ENCODE results near the gene CD46.

Gene CD46

DNA sequence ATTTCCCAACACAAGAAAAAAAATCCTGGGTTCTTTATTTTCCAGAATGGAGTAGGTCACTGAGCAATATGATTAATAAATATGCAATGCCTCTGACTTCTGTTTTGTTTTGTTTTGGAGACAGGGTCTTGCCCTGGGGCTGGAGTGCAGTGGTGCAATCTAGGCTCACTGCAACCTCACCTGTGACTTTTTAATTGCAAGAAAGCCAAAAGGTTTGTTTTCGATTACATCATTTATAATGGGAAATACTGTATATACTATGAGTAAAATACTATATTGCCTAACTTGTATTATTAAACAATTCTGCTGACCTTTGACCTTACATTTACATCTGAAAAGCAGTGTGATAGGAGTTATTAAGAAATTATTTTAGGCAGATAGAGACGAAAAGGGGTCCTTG is 11.6 kb upstream of the CD46 start:
- TF ChIP-seq, protein P1, sequence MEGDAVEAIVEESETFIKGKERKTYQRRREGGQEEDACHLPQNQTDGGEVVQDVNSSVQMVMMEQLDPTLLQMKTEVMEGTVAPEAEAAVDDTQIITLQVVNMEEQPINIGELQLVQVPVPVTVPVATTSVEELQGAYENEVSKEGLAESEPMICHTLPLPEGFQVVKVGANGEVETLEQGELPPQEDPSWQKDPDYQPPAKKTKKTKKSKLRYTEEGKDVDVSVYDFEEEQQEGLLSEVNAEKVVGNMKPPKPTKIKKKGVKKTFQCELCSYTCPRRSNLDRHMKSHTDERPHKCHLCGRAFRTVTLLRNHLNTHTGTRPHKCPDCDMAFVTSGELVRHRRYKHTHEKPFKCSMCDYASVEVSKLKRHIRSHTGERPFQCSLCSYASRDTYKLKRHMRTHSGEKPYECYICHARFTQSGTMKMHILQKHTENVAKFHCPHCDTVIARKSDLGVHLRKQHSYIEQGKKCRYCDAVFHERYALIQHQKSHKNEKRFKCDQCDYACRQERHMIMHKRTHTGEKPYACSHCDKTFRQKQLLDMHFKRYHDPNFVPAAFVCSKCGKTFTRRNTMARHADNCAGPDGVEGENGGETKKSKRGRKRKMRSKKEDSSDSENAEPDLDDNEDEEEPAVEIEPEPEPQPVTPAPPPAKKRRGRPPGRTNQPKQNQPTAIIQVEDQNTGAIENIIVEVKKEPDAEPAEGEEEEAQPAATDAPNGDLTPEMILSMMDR (IDR thresholded peaks at IDR 0.05; ENCODE audit: extremely low read depth, missing control alignments) = no peak
- no peak for DNase-seq (ENCODE audit: low spot score)

DNA sequence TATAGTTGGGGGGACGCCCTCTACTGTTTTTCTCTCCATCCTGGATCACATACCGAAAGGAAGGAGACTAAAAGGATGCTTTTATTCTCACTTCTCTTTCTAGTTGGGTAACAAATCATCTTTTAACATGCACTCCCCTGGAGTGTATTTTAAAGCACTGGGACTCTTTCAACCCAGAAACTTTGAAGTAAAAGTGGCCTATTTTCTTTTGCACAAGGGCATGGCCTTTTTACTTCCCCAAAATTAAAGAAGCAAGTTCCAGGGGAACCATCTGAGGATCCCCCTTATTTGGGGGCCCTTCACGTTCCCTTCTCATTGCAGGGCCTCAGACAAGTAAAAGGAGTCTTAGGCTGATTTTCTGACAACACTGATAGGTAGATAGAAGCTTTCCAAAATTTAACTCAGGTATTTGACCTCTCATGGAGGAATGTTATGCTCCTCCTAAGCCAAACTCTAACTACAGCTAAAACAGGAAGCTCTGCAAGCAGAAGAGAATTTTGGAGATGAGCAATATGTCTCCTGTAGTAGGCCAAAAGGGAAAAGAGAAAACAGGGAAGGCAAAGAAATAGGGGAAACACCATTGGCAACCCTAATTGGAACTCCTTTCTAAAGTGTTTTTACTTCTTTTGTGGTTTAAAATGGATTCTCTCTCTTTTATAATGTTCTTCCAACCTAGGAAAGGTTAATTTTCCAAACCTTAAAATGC is 8.9 kb upstream of the CD46 start:
- no peak for DNase-seq (ENCODE audit: low spot score)
- TF ChIP-seq, protein P1 (IDR thresholded peaks at IDR 0.05; ENCODE audit: extremely low read depth, missing control alignments) = no peak

DNA sequence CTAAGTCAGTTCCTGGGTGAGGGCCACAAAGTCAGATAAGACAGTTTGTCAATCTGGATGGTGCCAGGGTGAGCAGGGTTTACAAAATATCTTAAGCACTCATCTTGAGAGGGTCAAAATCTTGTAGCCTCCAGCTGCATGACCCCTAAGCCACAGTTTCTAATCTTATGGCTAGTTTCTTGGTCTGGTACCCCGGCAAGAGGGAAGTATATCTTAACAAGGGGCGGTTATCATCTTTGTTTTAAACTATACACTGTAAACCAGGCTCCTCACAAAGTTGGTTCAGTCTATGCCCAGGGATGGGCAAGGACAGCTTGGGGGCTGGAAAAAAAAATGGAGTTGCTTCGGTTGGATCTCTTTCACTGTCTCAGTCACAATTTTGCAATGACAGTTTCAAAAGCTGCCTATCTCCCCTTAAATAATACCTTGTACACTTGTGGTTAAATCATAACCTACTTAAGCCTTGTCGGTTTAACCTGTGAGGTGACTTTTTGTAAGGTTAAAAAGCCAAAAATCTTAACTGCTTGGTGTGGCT is 7.8 kb upstream of the CD46 start:
- no peak for DNase-seq (ENCODE audit: low spot score)
- TF ChIP-seq, protein P1 (IDR thresholded peaks at IDR 0.05; ENCODE audit: extremely low read depth, missing control alignments) = no peak

DNA sequence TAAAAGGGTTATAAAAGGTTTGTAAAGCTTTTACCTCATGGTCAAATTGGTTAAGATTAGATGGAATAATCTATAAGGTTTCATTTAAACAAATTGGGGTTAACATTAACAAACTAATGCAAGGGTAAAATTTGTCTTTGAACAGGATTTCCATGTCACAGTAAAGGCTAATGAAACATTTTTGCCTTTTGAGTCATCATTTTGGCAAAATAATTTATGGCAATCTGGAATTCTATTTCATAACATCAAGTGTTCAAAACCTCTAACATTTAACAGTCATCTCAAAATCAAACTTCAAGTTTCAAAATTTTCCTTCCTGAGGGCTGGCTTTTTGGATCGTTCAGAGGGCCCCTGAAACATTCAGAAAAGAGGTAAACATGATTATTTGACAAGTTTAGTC is 6.6 kb upstream of the CD46 start:
- TF ChIP-seq, protein P1 (IDR thresholded peaks at IDR 0.05; ENCODE audit: extremely low read depth, missing control alignments) = no peak

DNA sequence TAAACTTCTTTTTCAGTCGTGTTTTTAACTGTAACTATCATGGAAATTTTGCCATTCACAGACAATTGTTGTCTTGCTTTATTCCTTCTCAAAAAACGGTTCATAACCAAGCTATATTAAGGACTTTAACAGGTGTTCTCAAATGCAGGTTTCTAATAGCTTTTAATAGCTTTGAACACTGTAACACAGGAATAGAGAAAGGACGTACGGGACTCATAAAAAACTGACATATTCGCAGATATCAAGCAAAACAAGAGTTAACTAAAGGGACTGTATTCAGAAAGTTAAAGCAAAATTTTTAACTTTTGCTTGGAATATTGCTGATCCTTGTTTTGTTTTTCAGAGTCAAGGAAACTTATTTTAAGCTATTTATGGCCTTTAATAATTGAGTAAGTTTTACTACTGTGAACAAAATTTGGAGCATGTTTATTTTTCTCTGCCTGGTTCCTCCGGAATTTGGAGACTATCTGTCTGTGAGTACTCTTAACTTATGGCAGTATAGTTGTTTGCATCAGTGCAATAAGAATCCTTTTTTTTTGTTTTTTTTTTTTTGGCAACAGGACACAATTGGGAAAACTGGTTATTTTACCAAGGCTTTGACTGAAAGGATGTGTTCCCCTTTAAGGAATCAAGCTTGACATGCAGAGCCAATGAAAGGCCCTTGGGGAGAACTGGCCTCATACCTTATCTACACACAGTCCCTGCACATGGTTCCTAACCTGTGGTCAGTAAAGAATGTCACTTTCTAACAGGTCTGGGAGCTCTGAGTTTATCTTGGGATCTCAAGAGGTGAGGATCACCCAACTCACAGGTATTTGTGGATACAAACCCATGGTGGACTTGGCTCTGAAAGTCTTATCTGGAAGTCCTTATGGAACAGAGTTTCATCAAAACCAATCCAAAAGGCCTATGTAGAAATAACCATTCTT is 5.8 kb upstream of the CD46 start:
- no peak for DNase-seq (ENCODE audit: low spot score)
- TF ChIP-seq, protein P1 (IDR thresholded peaks at IDR 0.05; ENCODE audit: extremely low read depth, missing control alignments) = no peak

More for the DNA sequence above, 6.6 kb upstream of the CD46 start:
- no peak for DNase-seq (ENCODE audit: low spot score)

DNA sequence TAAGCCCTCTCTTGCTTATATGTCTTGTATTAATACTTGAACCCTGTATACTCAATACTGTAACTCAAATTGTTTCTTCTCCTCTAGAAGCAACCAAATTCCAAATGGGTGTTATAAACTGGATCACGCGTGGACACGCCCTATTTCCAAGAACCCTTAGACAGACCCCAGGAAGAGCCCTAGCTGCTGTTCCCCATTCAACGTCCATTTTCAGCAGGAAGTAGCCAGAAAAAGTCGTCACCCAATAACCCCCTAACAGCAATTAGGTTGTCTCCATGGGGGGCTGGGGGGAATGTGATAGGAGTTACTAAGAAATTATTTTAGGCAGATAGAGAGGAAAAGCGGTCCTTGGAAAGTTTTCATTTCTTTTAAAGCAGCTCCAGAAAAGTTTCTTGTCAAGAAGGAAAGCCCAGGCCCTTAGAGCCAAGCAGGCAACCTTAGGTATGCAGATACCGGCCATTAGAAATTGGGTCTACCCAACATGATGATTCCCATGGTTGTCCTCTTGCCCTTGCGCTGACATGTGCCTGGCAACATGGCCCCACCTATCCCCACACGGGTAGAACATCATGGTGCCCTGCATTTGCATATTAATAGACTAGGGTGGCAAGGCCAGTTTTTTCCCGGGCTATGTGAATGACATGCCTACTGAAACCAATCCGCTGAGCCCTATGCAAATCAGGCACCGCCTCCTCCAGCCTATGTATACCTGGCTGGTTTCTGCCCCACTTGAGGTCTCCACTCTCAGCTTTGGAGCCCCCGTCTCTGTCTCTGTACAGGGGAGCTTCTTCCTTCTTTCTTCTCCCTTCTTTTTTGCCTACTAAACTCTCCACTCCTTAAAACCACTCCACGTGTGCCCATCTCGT is 4.0 kb upstream of the CD46 start:
- no peak for DNase-seq (ENCODE audit: low spot score)
- TF ChIP-seq, protein P1 (IDR thresholded peaks at IDR 0.05; ENCODE audit: extremely low read depth, missing control alignments) = no peak
